SK-N-MC (cell line): Measurements from ENCODE around the gene SLC19A2.

Experiments used
- EZH2 ChIP-seq: fragments of 200-600 bp; sonication (generic); IDR thresholded peaks from one replicate; pipeline ENCODE4 v1.6.1; 2017; ENCODE audit warnings: antibody characterized with exemption
- FOXP2 ChIP-seq: optimal IDR thresholded peaks from 2 replicates; pipeline ENCODE3; 2011; ENCODE audit warnings: mild to moderate bottlenecking, moderate library complexity; ENCODE audit not compliant: insufficient read depth; ENCODE audit errors: extremely low read length, control extremely low read depth
- POLR2AphosphoS5 ChIP-seq: IDR thresholded peaks from 2 replicates; pipeline ENCODE4 v1.6.1; 2012; ENCODE audit warnings: mild to moderate bottlenecking, low read depth, low read length, borderline replicate concordance

DNA sequence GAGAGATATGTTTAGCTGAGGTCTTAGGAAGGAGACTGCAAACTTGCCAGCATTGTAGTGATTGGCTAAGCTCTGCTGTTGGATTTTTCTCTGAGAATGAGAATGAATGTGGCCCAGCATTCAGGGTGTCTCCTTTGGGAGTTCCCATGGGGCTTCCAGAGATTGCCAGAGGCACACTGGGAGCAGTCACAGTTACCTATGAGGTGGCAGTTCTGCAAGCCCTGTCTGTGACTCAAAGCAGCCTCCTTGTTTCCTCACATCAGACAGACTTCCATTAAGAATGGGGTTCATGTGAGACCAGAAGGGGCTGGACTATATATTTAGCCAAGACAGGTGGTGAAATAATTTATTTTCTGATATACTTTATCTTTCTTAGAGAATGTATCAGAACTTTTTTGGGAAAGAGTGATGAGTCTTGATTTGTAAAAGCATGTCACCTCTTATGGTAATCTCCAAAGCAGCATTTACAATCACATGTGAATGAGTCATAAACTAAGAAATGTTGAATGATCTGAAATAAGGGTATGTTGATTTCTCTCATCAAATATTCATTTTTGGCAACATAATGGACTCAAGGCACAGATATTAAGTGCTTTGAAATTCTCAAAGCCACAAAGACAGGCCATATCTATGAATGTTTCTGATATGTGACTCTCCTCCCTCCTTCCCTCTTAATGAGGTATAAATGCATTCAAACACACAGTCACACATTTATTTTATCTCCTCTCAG, 9.5 kb upstream of the SLC19A2 start:
- no peak for TF ChIP-seq EZH2
- TF ChIP-seq POLR2AphosphoS5, result no peak
- TF ChIP-seq FOXP2, result no peak
